C1 segment of cervical spinal cord (tissue), 14 donors: Measurements from ENCODE around the gene RGS5.

Source experiments
- DNase-seq, 14 donors: peaks; one replicate each; lab custom pipeline; 2025; lab: John Stamatoyannopoulos, UW

The RGS5 gene

GRCh38 chr1:163145435-163145834, 57.3 kb downstream of the RGS5 start:
- no peak for DNase-seq

GRCh38 chr1:163144418-163144817, 58.3 kb downstream of the RGS5 start:
- no peak for DNase-seq

- DNase-seq, result no peak
Observed at GRCh38 chr1:163142152-163142551, 60.6 kb downstream of the RGS5 start.

- no peak for DNase-seq
Observed at GRCh38 chr1:163141556-163141955, 61.2 kb downstream of the RGS5 start.

GRCh38 chr1:163137556-163138265, 65.0 kb downstream of the RGS5 start:
- DNase-seq, result no peak

GRCh38 chr1:163131981-163132380, 70.7 kb downstream of the RGS5 start:
- DNase-seq, result no peak

- no peak for DNase-seq
Observed at GRCh38 chr1:163130225-163130856, 72.4 kb downstream of the RGS5 start.

- DNase-seq, result no peak
Observed at GRCh38 chr1:163128282-163128681, 74.4 kb downstream of the RGS5 start.

GRCh38 chr1:163124812-163125211, 77.9 kb downstream of the RGS5 start:
- no peak for DNase-seq

GRCh38 chr1:163120372-163120771, 82.3 kb downstream of the RGS5 start:
- DNase-seq, result no peak

GRCh38 chr1:163119707-163120106, 83.0 kb downstream of the RGS5 start:
- DNase-seq, result no peak

- DNase-seq, result no peak
Observed at GRCh38 chr1:163115887-163116286, 86.8 kb downstream of the RGS5 start.

- DNase-seq, result no peak
Observed at GRCh38 chr1:163107655-163108054, 95.1 kb downstream of the RGS5 start.

GRCh38 chr1:163106364-163106987, 96.2 kb downstream of the RGS5 start:
- DNase-seq, result no peak

- no peak for DNase-seq
Observed at GRCh38 chr1:163104385-163105099, 98.2 kb downstream of the RGS5 start.

GRCh38 chr1:163102590-163102989, 100.1 kb downstream of the RGS5 start:
- DNase-seq, result no peak

GRCh38 chr1:163095213-163095612, 107.5 kb downstream of the RGS5 start:
- no peak for DNase-seq

- DNase-seq, result no peak
Observed at GRCh38 chr1:163094589-163094988, 108.1 kb downstream of the RGS5 start.

- no peak for DNase-seq
Observed at GRCh38 chr1:163094182-163094581, 108.5 kb downstream of the RGS5 start.

GRCh38 chr1:163093579-163093978, 109.1 kb downstream of the RGS5 start:
- no peak for DNase-seq

GRCh38 chr1:163093169-163093568, 109.5 kb downstream of the RGS5 start:
- DNase-seq, result no peak
